Smooth muscle cell (in vitro differentiated cells): Measurements from ENCODE around the gene MECR. TPM values are rescaled to one million over a fixed set of nuclear protein-coding genes. Genes with fewer than 3 reads are reported as not detected.

Experiments used
- DNase-seq: peaks from one replicate; lab custom pipeline; 2025; ENCODE audit not compliant: unreplicated experiment; lab: John Stamatoyannopoulos, UW
- H2AFZ ChIP-seq: fragments of 200-600 bp; sonication (generic); 2 replicates; pipeline ENCODE4 v1.6.0; 2016; ENCODE audit warnings: antibody characterized with exemption, low read depth, mild to moderate bottlenecking
- H3F3A ChIP-seq: fragments of 200-600 bp; sonication (generic); 2 replicates; pipeline ENCODE4 v1.6.0; 2017; ENCODE audit warnings: antibody characterized with exemption, low read depth
- H3K27ac ChIP-seq: fragments of 200-600 bp; sonication (generic); 2 replicates; pipeline ENCODE4 v1.5.1; 2016; ENCODE audit warnings: low read depth, mild to moderate bottlenecking
- H3K27me3 ChIP-seq: fragments of 200-600 bp; sonication (generic); 2 replicates; pipeline ENCODE4 v1.6.1; 2016; ENCODE audit warnings: low read depth, mild to moderate bottlenecking
- H3K36me3 ChIP-seq: fragments of 200-600 bp; sonication (generic); 2 replicates; pipeline ENCODE4 v1.5.1; 2016; ENCODE audit warnings: low read depth
- H3K4me1 ChIP-seq: fragments of 200-600 bp; sonication (generic); 2 replicates; pipeline ENCODE4 v1.5.1; 2016; ENCODE audit warnings: low read depth
- H3K4me2 ChIP-seq: fragments of 200-600 bp; sonication (generic); 2 replicates; pipeline ENCODE4 v1.6.0; 2016; ENCODE audit warnings: mild to moderate bottlenecking
- H3K4me3 ChIP-seq: fragments of 200-600 bp; sonication (generic); 2 replicates; pipeline ENCODE4 v1.5.1; 2016; ENCODE audit warnings: mild to moderate bottlenecking
- H3K79me2 ChIP-seq: fragments of 200-600 bp; sonication (generic); 2 replicates; pipeline ENCODE4 v1.6.0; 2016; ENCODE audit warnings: low read depth, mild to moderate bottlenecking
- H3K9ac ChIP-seq: fragments of 200-600 bp; sonication (generic); 2 replicates; pipeline ENCODE4 v1.6.0; 2016; ENCODE audit warnings: low read depth
- H3K9me3 ChIP-seq: fragments of 200-600 bp; sonication (generic); replicated peaks from 2 replicates; pipeline ENCODE4 v1.5.1; 2016; ENCODE audit warnings: low read depth
- H4K20me1 ChIP-seq: fragments of 200-600 bp; sonication (generic); 2 replicates; pipeline ENCODE4 v1.6.0; 2016; ENCODE audit warnings: low read depth
- WGBS: methylation state at CpG from one replicate; pipeline ENCODE4 v1.1.7; 2016; ENCODE audit warnings: low lambda C conversion rate; 5-methylcytosine and 5-hydroxymethylcytosine counted together
- polyA plus RNA-seq: library from polyadenylated mRNA; unstranded; fragments of >200 nt; fragmentation: Nextera tagmentation; extraction: Ambion mirVana; gene quantifications from 2 replicates; pipeline ENCODE4 v1.2.1, GENCODE V29; 2016
- total RNA-seq: library from RNA; depleted of rRNA; stranded (reverse); fragments of >200 nt; gene quantifications from 2 replicates; pipeline ENCODE4 v1.2.3, GENCODE V29; 2014
- TF ChIP-seq, protein P1 (sequence below): fragments of 200-600 bp; sonication (generic); IDR thresholded peaks from 2 replicates; pipeline ENCODE4 v1.5.1; 2017; ENCODE audit warnings: borderline replicate concordance, mild to moderate bottlenecking, antibody characterized with exemption; ENCODE audit not compliant: insufficient read depth, poor library complexity, severe bottlenecking

The MECR gene
- total and polyA plus RNA-seq, 2 experiments from 2014 or later = 11.6 to 43.8 TPM

GRCh38 chr1:29148656-29149491 lies 81.9 kb downstream of the MECR start:
- Histone ChIP-seq H3K4me2 (no peak overlapping the region), H3K4me1 (no peaks in the 10 kb centered on the region), H3F3A (peaks cover 20% of the 10 kb centered on the region), H3K9me3 (no peaks in the 10 kb centered on the region), H3K27ac (no peak overlapping the region), H3K79me2 (peaks cover 27% of the 10 kb centered on the region), H3K36me3 (peaks cover 13% of the 10 kb centered on the region), H4K20me1 (peaks cover 15% of the 10 kb centered on the region), H2AFZ (no peak overlapping the region), H3K27me3 (no peaks in the 10 kb centered on the region), H3K4me3 (no peak overlapping the region), H3K9ac (no peak overlapping the region)
- TF ChIP-seq, protein P1, sequence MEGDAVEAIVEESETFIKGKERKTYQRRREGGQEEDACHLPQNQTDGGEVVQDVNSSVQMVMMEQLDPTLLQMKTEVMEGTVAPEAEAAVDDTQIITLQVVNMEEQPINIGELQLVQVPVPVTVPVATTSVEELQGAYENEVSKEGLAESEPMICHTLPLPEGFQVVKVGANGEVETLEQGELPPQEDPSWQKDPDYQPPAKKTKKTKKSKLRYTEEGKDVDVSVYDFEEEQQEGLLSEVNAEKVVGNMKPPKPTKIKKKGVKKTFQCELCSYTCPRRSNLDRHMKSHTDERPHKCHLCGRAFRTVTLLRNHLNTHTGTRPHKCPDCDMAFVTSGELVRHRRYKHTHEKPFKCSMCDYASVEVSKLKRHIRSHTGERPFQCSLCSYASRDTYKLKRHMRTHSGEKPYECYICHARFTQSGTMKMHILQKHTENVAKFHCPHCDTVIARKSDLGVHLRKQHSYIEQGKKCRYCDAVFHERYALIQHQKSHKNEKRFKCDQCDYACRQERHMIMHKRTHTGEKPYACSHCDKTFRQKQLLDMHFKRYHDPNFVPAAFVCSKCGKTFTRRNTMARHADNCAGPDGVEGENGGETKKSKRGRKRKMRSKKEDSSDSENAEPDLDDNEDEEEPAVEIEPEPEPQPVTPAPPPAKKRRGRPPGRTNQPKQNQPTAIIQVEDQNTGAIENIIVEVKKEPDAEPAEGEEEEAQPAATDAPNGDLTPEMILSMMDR = no peak
- no peak for DNase-seq
- WGBS = 97% methylated on average over 35 of the region's 35 CpGs

DNA sequence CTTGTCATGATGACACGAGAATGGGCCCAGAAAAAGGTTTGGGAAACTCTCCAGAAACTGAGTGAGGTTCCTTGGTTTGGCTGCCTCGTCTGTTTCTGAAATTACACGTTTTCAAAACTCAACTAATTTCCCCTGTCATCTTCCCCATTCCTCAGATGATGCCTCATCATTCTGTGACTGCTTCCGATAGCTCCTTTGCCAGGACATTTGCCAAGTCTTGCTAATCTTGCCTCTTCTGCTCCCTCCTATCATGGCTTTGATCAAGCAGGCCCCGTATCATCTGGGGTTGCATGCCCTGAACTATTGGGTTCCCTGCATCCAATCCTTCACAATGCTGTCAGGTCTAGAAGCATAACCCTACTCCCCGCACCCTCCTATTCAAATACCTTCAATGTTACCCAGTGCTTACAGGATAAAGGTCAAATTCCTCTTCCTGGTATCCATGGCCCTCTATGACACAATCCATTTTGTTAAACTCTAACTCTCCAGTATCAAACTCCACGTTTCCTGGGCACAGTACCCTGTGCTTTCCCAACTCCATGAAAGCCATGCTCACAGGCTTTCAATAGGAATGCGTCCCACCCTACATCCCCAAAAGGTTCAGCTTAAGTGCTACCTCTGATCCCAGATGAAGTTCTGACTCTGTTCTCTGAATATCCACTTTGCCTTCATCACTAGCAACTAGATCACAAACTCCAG lies 84.8 kb downstream of the MECR start:
- H3K79me2 ChIP-seq = peaks cover 4% of the 10 kb centered on the region
- H2AFZ ChIP-seq = no peak overlapping the region
- no peaks in the 10 kb centered on the region for H3K27me3 ChIP-seq
- no peak overlapping the region for H3K4me3 ChIP-seq
- H3K27ac ChIP-seq = peak overlapping the region; percentile 71
- H3K9ac ChIP-seq = no peak overlapping the region
- DNase-seq = no peak
- no peaks in the 10 kb centered on the region for H3K9me3 ChIP-seq
- peaks cover 6% of the 10 kb centered on the region for H3K36me3 ChIP-seq
- WGBS = 77% methylated on average over 8 of the region's 8 CpGs
- H3K4me2 ChIP-seq = no peak overlapping the region
- TF ChIP-seq, protein P1 = no peak
- no peaks in the 10 kb centered on the region for H3K4me1 ChIP-seq
- peaks cover 2% of the 10 kb centered on the region for H4K20me1 ChIP-seq
- H3F3A ChIP-seq = peaks cover 20% of the 10 kb centered on the region

- Histone ChIP-seq H3K4me1 (no peaks in the 10 kb centered on the region), H3K79me2 (no peaks in the 10 kb centered on the region), H2AFZ (no peak overlapping the region), H3F3A (peaks cover 20% of the 10 kb centered on the region), H3K36me3 (no peaks in the 10 kb centered on the region), H3K9me3 (no peaks in the 10 kb centered on the region), H3K9ac (no peak overlapping the region), H3K27me3 (no peaks in the 10 kb centered on the region), H3K4me3 (no peak overlapping the region), H3K4me2 (no peak overlapping the region), H4K20me1 (no peaks in the 10 kb centered on the region), H3K27ac (no peak overlapping the region)
- WGBS = 100% methylated on average over 2 of the region's 2 CpGs
- DNase-seq = no peak
- TF ChIP-seq, protein P1 = no peak
Observed at GRCh38 chr1:29144178-29144577, 86.6 kb downstream of the MECR start.
